ENCODE measurements around the gene TMED7.
"Not testable (repeated sequence)": the region's sequence is repeated elsewhere in the genome, so short reads cannot be mapped to it uniquely, and the experiment has no call there.

Gene TMED7

GRCh38 chr5:115625579-115626444, at the start of gene TMED7:
Gene TMED7 (minus strand): TSS chr5:115626036. CDS start chr5:115625792, 244 bp downstream.
- peak; percentile 100 for DNase-seq

GRCh38 chr5:115674782-115675181, 48.9 kb upstream of the TMED7 start:
- not testable (repeated sequence) for DNase-seq

GRCh38 chr5:115673596-115673995, 47.8 kb upstream of the TMED7 start:
- peak; percentile 44 for DNase-seq

- DNase-seq, result no peak
Measured at GRCh38 chr5:115671939-115672338, 46.1 kb upstream of the TMED7 start.

- DNase-seq, result no peak
Measured at GRCh38 chr5:115666023-115666422, 40.2 kb upstream of the TMED7 start.

- DNase-seq, result no peak
Measured at GRCh38 chr5:115661563-115661962, 35.7 kb upstream of the TMED7 start.

- no peak for DNase-seq
Measured at GRCh38 chr5:115661101-115661500, 35.3 kb upstream of the TMED7 start.

GRCh38 chr5:115657881-115658233, 32.0 kb upstream of the TMED7 start:
- no peak for DNase-seq

- DNase-seq, result no peak
Measured at GRCh38 chr5:115657125-115657880, 31.5 kb upstream of the TMED7 start.

- DNase-seq, result no peak
Measured at GRCh38 chr5:115656404-115656803, 30.6 kb upstream of the TMED7 start.

GRCh38 chr5:115655994-115656393, 30.2 kb upstream of the TMED7 start:
- DNase-seq, result no peak

GRCh38 chr5:115649541-115649940, 23.7 kb upstream of the TMED7 start:
- DNase-seq, result no peak

- DNase-seq, result no peak
Measured at GRCh38 chr5:115648056-115648455, 22.2 kb upstream of the TMED7 start.

- peak; percentile 12 for DNase-seq
Measured at GRCh38 chr5:115645386-115645785, 19.6 kb upstream of the TMED7 start.

GRCh38 chr5:115644046-115644445, 18.2 kb upstream of the TMED7 start:
- no peak for DNase-seq

- no peak for DNase-seq
Measured at GRCh38 chr5:115641948-115642347, 16.1 kb upstream of the TMED7 start.

GRCh38 chr5:115640274-115640673, 14.4 kb upstream of the TMED7 start:
- DNase-seq, result no peak

GRCh38 chr5:115639377-115639776, 13.5 kb upstream of the TMED7 start:
- no peak for DNase-seq

- no peak for DNase-seq
Measured at GRCh38 chr5:115637507-115637906, 11.7 kb upstream of the TMED7 start.

- DNase-seq, result no peak
Measured at GRCh38 chr5:115636008-115636407, 10.2 kb upstream of the TMED7 start.

GRCh38 chr5:115634343-115635132, 8.7 kb upstream of the TMED7 start:
- DNase-seq, result peak; percentile 93

- no peak for DNase-seq
Measured at GRCh38 chr5:115629903-115630302, 4.1 kb upstream of the TMED7 start.

- no peak for DNase-seq
Measured at GRCh38 chr5:115627295-115627865, 1.5 kb upstream of the TMED7 start.

All from RPMI8226 (cell line).